Astrocyte of the cerebellum (primary cell): ENCODE data around the gene RASA3.
"Not testable (repeated sequence)": the region's sequence is repeated elsewhere in the genome, so short reads cannot be mapped to it uniquely, and the experiment has no call there.

ENCODE experiments used
- DNase-seq: peaks from one replicate; pipeline ENCODE4 v3.0.0-alpha.2; 2011; ENCODE audit warnings: low read depth
- H3K4me3 ChIP-seq: 2 replicates; pipeline ENCODE4 v1.5.1; 2011; ENCODE audit warnings: mild to moderate bottlenecking, low read depth, low read length, moderate library complexity
- in situ Hi-C: cut with HindIII; loops from 2 replicates; pipeline ENCODE4 v1.10.0; 2017; ENCODE audit warnings: low sequenced_read_pairs
- TF ChIP-seq, protein P1 (sequence below): IDR thresholded peaks from 2 replicates; pipeline ENCODE4 v1.5.1; 2012; ENCODE audit warnings: low read length, low read depth, moderate library complexity, mild to moderate bottlenecking; ENCODE audit errors: missing control alignments

RASA3 gene

DNA sequence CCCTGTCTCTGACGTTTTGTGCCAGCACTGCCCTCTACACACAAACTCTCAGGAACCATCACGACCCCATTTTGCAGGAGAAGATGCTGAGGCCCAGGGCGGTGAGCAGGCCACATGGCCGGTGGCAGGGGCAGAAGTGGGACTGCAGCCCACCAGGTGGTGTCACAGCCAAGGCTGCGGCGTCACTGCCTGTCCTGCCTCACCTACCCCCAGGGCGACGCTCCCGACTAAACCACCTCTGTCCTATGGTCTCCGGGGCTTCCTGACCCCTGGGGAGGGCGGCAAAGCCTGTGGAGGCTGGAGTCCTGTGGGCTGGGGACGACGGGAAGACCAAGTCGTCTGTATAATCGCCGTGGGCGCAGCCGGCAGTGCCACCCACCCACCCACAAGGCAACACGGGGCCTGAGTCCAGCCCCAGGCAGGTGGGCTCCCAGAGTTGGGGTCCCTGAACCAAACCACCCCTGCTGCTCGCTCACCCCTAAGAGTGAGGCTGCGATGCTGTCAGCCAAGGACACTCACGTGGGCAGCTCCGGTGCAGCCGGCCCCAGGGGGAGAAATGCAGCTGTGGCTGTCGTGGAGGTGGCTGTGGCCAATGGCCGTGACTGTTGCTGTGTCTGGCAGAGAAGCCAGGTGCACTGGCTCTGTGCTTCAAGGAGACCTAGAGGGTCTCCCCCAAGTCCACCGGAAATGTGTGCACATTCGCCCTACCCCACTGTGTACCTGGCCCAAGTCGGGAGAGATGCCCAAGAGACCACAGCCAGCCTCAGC, 29.7 kb downstream of the RASA3 start:
- no peak overlapping the region for H3K4me3 ChIP-seq
- TF ChIP-seq, protein P1, sequence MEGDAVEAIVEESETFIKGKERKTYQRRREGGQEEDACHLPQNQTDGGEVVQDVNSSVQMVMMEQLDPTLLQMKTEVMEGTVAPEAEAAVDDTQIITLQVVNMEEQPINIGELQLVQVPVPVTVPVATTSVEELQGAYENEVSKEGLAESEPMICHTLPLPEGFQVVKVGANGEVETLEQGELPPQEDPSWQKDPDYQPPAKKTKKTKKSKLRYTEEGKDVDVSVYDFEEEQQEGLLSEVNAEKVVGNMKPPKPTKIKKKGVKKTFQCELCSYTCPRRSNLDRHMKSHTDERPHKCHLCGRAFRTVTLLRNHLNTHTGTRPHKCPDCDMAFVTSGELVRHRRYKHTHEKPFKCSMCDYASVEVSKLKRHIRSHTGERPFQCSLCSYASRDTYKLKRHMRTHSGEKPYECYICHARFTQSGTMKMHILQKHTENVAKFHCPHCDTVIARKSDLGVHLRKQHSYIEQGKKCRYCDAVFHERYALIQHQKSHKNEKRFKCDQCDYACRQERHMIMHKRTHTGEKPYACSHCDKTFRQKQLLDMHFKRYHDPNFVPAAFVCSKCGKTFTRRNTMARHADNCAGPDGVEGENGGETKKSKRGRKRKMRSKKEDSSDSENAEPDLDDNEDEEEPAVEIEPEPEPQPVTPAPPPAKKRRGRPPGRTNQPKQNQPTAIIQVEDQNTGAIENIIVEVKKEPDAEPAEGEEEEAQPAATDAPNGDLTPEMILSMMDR: no peak
- in situ Hi-C loops: no loop called here
- no peak for DNase-seq

DNA sequence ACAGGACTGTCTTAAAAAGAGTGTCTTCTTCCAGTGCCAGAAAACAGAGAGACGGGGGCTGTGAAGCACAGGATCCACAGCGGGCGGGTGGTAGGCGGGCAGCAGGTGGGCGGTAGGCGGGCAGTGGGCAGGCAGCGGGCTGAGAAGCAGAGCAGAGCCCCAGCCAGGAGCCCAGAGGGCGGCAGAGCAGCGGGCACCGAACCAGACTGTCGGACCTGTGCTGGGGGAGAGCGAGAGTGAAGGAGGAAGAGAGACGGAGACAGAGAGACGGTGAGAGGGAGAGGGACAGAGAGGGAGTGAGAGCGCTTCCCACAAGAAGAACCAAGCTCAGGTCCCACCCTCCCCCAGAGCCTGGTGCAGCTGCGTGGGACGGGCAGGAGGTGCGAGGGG, 30.3 kb downstream of the RASA3 start:
- in situ Hi-C loops: no loop called here
- no peak for DNase-seq
- TF ChIP-seq, protein P1: no peak
- H3K4me3 ChIP-seq: no peak overlapping the region

DNA sequence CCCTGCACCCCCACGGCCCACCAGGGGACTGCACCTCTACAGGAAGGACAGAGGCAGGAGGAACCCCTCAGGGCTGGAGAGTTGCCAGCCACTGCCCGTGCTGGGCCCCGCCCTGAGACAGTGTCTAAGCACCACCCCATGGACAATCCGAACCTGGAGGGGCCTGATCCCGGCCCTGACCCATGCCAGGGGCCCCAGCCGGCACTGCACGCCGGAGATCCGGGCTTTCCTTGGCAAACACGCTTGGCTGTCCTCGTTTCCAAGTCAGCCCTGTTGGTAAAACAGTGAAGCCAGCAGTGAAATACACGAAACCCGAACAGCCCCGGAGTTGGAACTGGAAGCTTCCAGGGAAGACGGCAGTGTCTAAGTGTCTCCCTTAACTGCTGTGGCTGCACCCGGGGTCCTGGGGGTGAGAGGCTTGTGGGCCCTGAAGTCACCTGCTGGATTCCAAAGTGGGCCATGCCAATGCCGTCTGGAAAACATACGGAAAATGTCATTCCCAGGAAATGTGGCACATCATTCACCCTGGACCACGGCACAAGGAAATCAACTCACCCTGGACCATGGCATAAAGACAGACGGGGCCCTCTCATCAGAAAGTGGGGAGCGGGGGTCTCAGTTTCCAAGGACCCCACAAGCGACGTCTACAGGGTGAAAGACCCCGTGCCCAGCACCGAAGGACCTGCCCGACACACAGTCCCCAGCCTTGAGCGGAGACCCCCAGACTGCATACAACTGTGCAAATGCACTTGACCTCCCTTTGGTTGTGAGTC, 30.9 kb downstream of the RASA3 start:
- no peak for DNase-seq
- H3K4me3 ChIP-seq: no peak overlapping the region
- in situ Hi-C loops: no loop called here
- TF ChIP-seq, protein P1: no peak

DNA sequence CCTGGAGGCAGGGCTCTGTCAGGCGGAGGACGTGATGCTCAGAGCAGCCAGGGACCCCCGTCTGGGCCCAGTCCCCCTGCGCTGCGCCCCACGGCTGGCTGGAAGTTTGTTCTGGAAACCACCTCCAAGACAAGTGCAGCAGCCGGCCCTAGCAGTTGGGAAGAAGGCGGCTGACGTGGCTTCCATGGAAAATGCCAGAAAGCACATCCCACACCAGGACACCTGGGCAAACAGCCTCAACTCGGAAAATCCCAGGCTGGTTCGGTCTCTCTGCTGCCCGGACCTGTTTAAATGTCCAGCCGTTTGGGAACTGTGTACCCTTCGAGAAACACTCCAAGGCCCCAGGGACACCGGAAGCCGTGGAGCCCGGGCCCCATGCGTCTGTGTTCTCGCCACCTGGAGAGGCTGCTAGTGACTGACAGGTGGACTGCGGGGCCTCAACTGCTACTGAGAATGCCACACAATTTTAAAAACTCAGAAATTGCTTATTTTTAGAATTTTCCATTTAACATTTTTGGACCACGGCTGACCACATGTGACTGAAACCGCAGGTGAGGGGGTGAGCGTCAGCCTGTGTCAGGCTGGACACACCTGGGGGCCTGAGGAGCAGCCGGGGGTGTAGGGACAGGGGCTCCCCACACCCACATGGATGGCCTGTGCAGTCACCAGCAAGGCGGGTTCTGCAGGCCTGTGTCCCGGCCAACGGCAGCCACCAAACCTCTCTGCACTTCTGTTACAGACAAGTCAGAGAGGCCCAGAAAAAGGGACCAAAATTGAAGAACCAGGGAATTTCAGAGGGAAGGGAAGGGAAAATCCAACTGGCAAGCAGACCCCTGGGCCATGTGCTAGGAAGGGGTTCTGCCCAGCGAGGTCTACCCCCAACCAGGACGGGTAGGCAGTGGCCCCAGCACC, 31.7 kb downstream of the RASA3 start:
- H3K4me3 ChIP-seq: no peak overlapping the region
- no peak for DNase-seq
- TF ChIP-seq, protein P1: no peak
- in situ Hi-C loops: no loop called here

DNA sequence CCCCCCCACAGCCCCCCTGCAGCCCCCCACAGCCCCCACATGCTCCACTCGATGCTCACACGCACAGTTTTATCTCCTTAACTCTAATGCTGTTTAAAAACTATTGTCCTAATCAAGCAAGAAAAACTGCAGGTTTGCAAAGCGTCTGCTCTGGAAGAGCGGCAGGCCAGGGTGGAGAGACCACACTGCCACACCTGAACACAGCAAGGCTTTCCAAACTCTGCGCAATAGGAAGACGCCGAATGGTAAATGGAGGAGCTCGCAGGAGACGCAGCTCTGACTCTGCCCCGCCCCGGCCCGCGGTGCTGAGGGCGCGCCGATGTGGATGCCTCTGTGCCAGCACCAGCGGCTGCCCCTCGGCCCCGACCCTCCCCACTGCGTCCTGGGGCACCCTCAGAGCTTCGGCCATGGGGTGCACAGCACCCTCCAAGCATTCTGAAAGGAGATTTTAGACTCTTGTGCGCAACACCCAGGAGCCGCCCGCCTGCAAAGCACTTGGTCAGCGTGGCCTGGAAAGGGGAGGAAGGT, 32.4 kb downstream of the RASA3 start:
- DNase-seq: no peak
- H3K4me3 ChIP-seq: no peak overlapping the region
- TF ChIP-seq, protein P1: no peak
- in situ Hi-C loops: no loop called here

DNA sequence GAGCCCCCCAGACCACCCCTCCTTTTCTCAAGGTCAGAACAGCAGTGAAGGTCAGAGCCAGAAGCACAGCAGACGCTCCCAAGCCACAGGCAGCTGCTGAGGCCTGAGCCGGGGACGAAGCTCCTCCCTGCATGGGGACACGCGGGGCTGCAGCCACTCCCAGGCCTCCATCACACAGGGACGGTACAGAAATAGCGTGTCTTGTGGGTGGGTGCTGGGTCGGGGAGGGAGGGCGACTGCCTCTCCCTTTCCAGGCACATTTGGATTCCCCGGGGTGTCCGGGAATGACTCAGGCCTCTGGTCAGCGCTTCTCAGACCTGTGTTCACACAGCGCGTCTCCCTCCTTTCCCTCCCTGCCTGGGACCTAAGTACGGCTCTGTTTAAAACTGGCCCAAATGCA, 33.2 kb downstream of the RASA3 start:
- no peak overlapping the region for H3K4me3 ChIP-seq
- TF ChIP-seq, protein P1: no peak
- in situ Hi-C loops: no loop called here
- peak; percentile 69 for DNase-seq

DNA sequence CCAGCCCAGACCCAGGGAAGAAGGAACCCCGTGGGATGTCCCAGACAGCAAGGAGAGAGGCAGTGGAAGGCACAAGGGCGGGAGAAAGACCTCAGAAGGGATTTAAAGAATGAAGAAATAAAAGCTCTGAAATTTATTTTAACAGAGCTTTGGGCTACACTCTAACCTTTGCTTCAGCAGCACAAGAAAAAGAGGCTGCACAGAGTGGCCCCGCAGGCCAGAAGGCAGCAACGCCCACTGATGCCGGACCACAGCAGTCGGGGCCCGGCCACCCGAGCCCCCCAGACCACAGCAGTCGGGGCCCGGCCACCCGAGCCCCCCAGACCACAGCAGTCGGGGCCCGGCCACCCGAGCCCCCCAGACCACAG, 33.8 kb downstream of the RASA3 start:
- in situ Hi-C loops, H3K4me3 ChIP-seq, DNase-seq: not testable (repeated sequence)
